Fibroblast of the aortic adventitia (primary cell): ENCODE results near the gene JPH4. TPM values are rescaled to one million over a fixed set of nuclear protein-coding genes. Genes with fewer than 3 reads are reported as not detected.

Experiments
- DNase-seq: peaks from one replicate; pipeline ENCODE4 v3.0.0-alpha.2; 2010; ENCODE audit warnings: low read depth
- H3K4me3 ChIP-seq: 2 replicates; pipeline ENCODE4 v1.5.1; 2011; ENCODE audit warnings: low read depth, mild to moderate bottlenecking, control low read depth, low read length, moderate library complexity
- total RNA-seq: library from RNA; depleted of rRNA; stranded (reverse); fragments of >200 nt; gene quantifications from 2 replicates; pipeline ENCODE4 v1.2.3, GENCODE V29; 2012; ENCODE audit warnings: low replicate concordance
- TF ChIP-seq, protein P1 (sequence below): IDR thresholded peaks from 2 replicates; pipeline ENCODE4 v1.5.1; 2011; ENCODE audit warnings: mild to moderate bottlenecking, low read length, control low read depth, inconsistent platforms; ENCODE audit not compliant: insufficient read depth

The JPH4 gene
- total RNA-seq, 1 donor = not detected

DNA sequence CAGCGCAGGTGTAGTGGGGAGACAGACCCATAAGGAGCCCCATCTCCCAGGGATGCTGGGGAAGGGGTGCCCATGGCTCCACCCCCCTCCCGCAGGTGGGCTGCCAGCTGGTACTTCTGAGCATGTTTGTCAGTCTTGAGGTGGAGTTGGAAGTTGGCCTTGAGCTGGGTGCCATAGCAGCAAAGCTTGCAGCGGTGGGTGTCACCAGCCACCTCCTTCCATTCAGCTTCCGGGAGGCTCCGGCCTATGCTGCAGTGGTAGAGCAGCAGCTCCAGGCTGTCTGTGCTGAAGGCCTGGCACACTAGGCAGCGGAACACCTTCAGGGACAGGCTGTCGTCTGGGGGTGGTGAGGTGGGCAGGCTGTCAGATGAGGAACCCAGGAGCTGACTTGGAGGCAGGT, 45.9 kb downstream of the JPH4 start:
- TF ChIP-seq, protein P1, sequence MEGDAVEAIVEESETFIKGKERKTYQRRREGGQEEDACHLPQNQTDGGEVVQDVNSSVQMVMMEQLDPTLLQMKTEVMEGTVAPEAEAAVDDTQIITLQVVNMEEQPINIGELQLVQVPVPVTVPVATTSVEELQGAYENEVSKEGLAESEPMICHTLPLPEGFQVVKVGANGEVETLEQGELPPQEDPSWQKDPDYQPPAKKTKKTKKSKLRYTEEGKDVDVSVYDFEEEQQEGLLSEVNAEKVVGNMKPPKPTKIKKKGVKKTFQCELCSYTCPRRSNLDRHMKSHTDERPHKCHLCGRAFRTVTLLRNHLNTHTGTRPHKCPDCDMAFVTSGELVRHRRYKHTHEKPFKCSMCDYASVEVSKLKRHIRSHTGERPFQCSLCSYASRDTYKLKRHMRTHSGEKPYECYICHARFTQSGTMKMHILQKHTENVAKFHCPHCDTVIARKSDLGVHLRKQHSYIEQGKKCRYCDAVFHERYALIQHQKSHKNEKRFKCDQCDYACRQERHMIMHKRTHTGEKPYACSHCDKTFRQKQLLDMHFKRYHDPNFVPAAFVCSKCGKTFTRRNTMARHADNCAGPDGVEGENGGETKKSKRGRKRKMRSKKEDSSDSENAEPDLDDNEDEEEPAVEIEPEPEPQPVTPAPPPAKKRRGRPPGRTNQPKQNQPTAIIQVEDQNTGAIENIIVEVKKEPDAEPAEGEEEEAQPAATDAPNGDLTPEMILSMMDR = no peak
- H3K4me3 ChIP-seq = no peak overlapping the region
- no peak for DNase-seq

DNA sequence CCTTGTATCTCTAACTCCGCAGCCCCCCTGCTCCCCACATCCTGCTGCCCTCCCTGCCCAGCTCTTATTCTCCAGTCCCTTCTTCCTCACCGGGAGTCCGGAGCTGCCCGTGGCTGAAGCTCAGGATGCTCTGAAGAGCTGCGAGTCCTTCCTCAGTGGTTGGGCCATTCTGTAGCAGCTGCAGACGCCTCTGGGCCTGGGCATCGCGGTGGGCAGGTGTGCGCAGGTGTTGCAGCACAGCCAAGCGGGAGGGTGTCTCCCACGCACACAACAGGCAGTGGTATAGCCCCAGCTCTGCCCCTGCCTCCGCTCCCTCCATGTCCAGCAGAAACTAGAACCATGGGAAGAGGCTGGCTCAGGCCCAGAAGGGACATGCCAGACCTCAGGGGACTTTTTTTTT, 47.2 kb downstream of the JPH4 start:
- DNase-seq = no peak
- no peak overlapping the region for H3K4me3 ChIP-seq
- TF ChIP-seq, protein P1 = no peak

DNA sequence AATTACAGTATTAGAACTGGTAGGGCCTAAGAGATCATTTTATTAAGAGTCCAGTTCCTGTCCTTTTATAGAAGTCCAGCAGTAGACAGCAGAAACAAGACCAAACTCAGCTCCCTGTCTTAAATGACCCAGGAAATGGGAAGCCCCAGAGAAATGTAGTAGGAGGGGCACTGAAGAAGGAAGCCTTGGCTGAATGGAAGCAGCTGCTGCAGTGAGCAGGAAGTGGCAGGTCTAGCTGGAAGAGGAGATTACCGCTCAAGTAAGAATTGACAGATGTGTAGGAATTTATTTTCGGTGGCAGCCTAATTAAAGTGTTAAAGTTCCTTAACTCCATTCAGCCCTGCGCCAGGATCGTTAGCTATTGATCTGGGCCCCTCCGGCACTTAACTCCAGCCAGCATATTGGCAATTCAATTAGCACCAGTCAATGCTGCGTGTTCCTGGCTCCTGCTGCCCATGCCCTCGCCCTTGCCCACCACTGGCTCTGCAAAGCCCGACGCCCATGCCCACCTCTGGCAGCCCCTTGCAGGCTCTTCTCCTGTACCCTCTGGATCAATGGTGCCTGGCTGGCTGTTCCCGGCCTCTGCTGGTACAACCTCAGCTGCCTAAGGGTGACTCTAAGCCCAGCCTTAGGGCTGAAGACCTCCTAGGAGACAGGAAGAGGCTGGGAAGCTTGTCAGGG, 48.1 kb downstream of the JPH4 start:
- DNase-seq = no peak
- TF ChIP-seq, protein P1 = no peak
- H3K4me3 ChIP-seq = no peak overlapping the region

DNA sequence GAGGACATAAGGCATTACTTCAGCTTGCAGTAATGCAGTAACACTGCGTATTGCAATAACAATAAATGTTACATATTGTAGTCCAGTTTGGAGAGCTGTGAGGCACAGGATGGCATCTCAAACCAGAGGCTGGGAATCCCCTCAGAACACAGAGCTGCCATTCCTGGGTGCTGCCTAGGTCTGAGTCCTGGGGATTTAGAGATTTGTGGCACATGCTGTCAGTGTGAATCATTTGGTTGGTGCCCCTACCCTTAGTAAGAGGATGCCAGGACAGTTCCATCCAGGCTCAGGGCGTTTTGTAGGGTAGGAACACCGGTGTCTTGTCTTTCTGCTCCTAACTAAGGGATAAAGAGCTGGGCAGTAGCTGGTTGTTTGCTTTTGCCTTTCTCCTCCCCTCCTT, 49.6 kb downstream of the JPH4 start:
- no peak for DNase-seq
- TF ChIP-seq, protein P1 = no peak
- no peak overlapping the region for H3K4me3 ChIP-seq

DNA sequence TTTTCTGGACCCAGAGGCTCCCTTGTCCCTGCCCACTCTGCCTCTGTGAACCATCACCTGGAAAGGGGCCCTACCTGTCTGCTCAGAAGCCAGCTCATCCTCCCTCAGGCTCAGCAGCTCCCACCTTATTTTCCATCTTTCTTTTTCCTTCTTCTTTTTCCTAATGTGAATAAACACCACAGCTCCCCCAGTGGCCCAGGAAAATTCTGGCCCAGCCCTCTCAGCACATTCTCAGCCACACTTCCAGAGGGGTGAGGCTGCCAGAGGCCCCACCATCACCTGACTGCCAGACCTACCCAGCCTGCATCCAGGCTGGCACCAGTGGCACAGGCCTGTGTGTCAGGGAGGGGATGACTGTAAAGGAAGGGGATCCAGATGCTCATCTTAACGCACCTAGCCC, 50.0 kb downstream of the JPH4 start:
- TF ChIP-seq, protein P1 = peak; percentile 20
- H3K4me3 ChIP-seq = no peak overlapping the region
- no peak for DNase-seq

DNA sequence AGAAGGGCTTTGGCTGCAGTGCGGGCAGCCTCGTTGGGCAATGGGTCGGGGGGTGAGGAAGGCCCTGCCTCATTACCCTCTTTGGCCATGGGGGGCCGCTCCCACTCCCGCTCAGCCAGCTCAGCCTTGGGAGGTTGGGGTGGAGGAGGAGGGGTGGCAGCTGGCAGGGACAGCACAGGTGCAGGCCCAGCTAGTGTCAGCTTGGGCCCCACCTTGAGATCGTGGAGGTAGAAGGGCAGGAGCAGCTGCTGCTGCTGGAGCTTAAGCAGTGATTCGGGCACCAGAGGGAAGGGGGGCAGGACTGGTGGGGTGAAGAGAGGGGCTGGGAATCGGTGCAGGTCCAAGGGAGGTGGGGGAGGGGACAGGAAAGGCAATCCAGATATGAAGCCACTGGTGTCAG, 53.0 kb downstream of the JPH4 start:
- no peak overlapping the region for H3K4me3 ChIP-seq
- TF ChIP-seq, protein P1 = no peak
- no peak for DNase-seq

DNA sequence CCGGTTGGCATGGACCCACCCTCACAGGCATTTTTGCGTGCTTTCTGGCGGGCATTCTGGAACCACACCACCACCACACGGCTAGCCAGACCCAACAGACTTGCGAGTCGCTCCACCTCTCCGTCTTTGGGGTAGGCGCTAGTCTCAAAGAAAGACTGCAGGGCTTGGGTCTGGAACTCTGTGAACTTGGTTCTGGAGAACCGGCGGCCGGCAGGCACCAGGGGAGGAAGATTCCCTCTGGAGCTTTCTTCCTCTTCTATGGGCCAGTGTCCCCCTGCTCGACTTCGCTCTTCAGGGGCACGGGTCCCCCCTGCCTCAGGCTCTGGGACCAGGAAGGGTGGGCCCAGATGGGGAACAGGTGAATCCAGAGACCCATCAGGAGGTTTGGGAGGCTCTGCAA, 53.6 kb downstream of the JPH4 start:
- TF ChIP-seq, protein P1 = no peak
- DNase-seq = no peak
- no peak overlapping the region for H3K4me3 ChIP-seq
